ENCODE measurements around the gene CYSRT1. TPM values are rescaled to one million over a fixed set of nuclear protein-coding genes. Genes with fewer than 3 reads are reported as not detected.

The CYSRT1 gene
- total and polyA plus RNA-seq, 2 donors (not counting 1 experiment from before 2014, with no cell fraction given), result 0.19 to 0.66 TPM

GRCh38 chr9:137232101-137232500 lies 7.1 kb downstream of the CYSRT1 start:
- TF ChIP-seq, protein P1, sequence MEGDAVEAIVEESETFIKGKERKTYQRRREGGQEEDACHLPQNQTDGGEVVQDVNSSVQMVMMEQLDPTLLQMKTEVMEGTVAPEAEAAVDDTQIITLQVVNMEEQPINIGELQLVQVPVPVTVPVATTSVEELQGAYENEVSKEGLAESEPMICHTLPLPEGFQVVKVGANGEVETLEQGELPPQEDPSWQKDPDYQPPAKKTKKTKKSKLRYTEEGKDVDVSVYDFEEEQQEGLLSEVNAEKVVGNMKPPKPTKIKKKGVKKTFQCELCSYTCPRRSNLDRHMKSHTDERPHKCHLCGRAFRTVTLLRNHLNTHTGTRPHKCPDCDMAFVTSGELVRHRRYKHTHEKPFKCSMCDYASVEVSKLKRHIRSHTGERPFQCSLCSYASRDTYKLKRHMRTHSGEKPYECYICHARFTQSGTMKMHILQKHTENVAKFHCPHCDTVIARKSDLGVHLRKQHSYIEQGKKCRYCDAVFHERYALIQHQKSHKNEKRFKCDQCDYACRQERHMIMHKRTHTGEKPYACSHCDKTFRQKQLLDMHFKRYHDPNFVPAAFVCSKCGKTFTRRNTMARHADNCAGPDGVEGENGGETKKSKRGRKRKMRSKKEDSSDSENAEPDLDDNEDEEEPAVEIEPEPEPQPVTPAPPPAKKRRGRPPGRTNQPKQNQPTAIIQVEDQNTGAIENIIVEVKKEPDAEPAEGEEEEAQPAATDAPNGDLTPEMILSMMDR (conservative IDR thresholded peaks at IDR 0.05 in 1 of 2, IDR thresholded peaks at IDR 0.05 in 1 of 2; ENCODE audit: low read depth in 1 of 2, low read length in 2 of 2), result no peak
- TF ChIP-seq EZH2 (IDR thresholded peaks at IDR 0.05; ENCODE audit: low read length, missing control alignments), result no peak
- Histone ChIP-seq H3K27me3 (ENCODE audit: control insufficient read depth, insufficient read depth, low read length) (no peaks in the 10 kb centered on the region), H2AFZ (ENCODE audit: low read length) (no peak overlapping the region), H3K4me3 (replicated peaks in 1 of 4; ENCODE audit: control extremely low read depth in 1 of 4, insufficient read depth in 1 of 4, low read depth in 3 of 4, low read length in 4 of 4) (no peak overlapping the region), H3K4me2 (ENCODE audit: extremely low read depth, insufficient read depth, low read length) (no peak overlapping the region), H3K36me3 (ENCODE audit: control insufficient read depth, insufficient read depth, low read length) (no peaks in the 10 kb centered on the region), H3K79me2 (ENCODE audit: control insufficient read depth, insufficient read depth, low read length) (no peaks in the 10 kb centered on the region), H3K4me1 (ENCODE audit: control insufficient read depth, extremely low read depth, insufficient read depth, low read length) (no peaks in the 10 kb centered on the region), H3K9ac (ENCODE audit: insufficient read depth, low read length) (no peak overlapping the region), H4K20me1 (ENCODE audit: control insufficient read depth, extremely low read depth, insufficient read depth, low read length) (no peaks in the 10 kb centered on the region), H3K27ac (ENCODE audit: insufficient read depth, low read length) (no peak overlapping the region), H3K9me3 (ENCODE audit: control insufficient read depth, insufficient read depth, low read depth, low read length) (no peaks in the 10 kb centered on the region)
- no peak for DNase-seq (ENCODE audit: low read depth in 2 of 2)

DNA sequence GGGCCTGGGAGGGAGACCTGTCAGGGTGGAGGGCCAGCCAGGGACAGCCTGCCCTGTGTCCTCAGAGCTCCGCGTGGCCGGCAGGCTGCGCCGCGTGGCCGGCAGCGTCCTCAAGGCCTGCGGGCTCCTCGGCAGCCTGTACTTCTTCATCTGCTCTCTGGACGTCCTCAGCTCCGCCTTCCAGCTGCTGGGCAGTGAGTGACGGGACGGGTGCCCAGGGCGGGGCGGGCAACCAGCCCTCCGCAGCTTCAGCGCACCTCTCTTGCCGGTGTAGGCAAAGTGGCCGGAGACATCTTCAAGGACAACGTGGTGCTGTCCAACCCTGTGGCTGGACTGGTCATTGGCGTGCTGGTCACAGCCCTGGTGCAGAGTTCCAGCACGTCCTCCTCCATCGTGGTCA lies 7.5 kb downstream of the CYSRT1 start:
- H4K20me1 ChIP-seq (ENCODE audit: control insufficient read depth, extremely low read depth, insufficient read depth, low read length), result no peaks in the 10 kb centered on the region
- no peak overlapping the region for H3K4me3 ChIP-seq (replicated peaks in 1 of 4; ENCODE audit: control extremely low read depth in 1 of 4, insufficient read depth in 1 of 4, low read depth in 3 of 4, low read length in 4 of 4)
- H3K27ac ChIP-seq (ENCODE audit: insufficient read depth, low read length), result no peak overlapping the region
- H3K79me2 ChIP-seq (ENCODE audit: control insufficient read depth, insufficient read depth, low read length), result no peaks in the 10 kb centered on the region
- H3K36me3 ChIP-seq (ENCODE audit: control insufficient read depth, insufficient read depth, low read length), result no peaks in the 10 kb centered on the region
- H3K9me3 ChIP-seq (ENCODE audit: control insufficient read depth, insufficient read depth, low read depth, low read length), result no peaks in the 10 kb centered on the region
- H3K4me2 ChIP-seq (ENCODE audit: extremely low read depth, insufficient read depth, low read length), result no peak overlapping the region
- no peak for DNase-seq (ENCODE audit: low read depth in 2 of 2)
- TF ChIP-seq, protein P1 (conservative IDR thresholded peaks at IDR 0.05 in 1 of 2, IDR thresholded peaks at IDR 0.05 in 1 of 2; ENCODE audit: low read depth in 1 of 2, low read length in 2 of 2), result no peak
- no peak for TF ChIP-seq EZH2 (IDR thresholded peaks at IDR 0.05; ENCODE audit: low read length, missing control alignments)
- H3K27me3 ChIP-seq (ENCODE audit: control insufficient read depth, insufficient read depth, low read length), result no peaks in the 10 kb centered on the region
- no peak overlapping the region for H2AFZ ChIP-seq (ENCODE audit: low read length)
- H3K9ac ChIP-seq (ENCODE audit: insufficient read depth, low read length), result no peak overlapping the region
- no peaks in the 10 kb centered on the region for H3K4me1 ChIP-seq (ENCODE audit: control insufficient read depth, extremely low read depth, insufficient read depth, low read length)

DNA sequence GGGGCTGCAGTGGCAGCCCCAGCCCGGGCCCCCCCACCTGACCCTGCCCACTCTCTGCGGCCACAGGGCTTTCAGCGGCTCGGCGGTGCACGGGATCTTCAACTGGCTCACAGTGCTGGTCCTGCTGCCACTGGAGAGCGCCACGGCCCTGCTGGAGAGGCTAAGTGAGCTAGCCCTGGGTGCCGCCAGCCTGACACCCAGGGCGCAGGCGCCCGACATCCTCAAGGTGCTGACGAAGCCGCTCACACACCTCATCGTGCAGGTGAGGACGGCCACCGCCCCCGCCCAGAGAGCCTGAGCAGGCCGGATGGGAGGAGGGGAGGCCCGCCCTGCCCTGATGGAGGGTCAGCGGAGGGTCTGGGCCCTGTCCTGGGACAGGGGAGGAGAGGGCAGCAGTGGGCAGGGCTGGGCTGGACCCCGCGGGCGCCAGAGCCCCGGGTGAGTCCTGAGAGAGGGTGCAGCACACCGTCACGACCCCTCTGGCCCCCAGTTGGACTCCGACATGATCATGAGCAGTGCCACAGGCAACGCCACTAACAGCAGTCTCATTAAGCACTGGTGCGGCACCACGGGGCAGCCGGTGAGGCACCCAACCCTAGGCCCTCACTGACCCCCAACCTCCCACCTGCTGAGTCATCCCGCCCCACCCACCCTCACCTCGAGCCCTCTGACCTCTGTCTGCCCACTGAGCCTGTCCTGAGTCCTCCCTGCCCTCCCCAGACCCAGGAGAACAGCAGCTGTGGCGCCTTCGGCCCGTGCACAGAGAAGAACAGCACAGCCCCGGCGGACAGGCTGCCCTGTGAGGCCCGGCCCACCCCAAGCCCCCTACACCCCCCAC lies 8.4 kb downstream of the CYSRT1 start:
- H3K27me3 ChIP-seq (ENCODE audit: control insufficient read depth, insufficient read depth, low read length), result no peaks in the 10 kb centered on the region
- TF ChIP-seq, protein P1 (conservative IDR thresholded peaks at IDR 0.05 in 1 of 2, IDR thresholded peaks at IDR 0.05 in 1 of 2; ENCODE audit: low read depth in 1 of 2, low read length in 2 of 2), result no peak
- TF ChIP-seq EZH2 (IDR thresholded peaks at IDR 0.05; ENCODE audit: low read length, missing control alignments), result no peak
- no peak overlapping the region for H3K27ac ChIP-seq (ENCODE audit: insufficient read depth, low read length)
- H3K4me1 ChIP-seq (ENCODE audit: control insufficient read depth, extremely low read depth, insufficient read depth, low read length), result no peaks in the 10 kb centered on the region
- no peaks in the 10 kb centered on the region for H4K20me1 ChIP-seq (ENCODE audit: control insufficient read depth, extremely low read depth, insufficient read depth, low read length)
- no peak overlapping the region for H3K4me2 ChIP-seq (ENCODE audit: extremely low read depth, insufficient read depth, low read length)
- H3K36me3 ChIP-seq (ENCODE audit: control insufficient read depth, insufficient read depth, low read length), result no peaks in the 10 kb centered on the region
- H3K4me3 ChIP-seq (replicated peaks in 1 of 4; ENCODE audit: control extremely low read depth in 1 of 4, insufficient read depth in 1 of 4, low read depth in 3 of 4, low read length in 4 of 4), result no peak overlapping the region
- H2AFZ ChIP-seq (ENCODE audit: low read length), result no peak overlapping the region
- DNase-seq (ENCODE audit: low read depth in 2 of 2), result no peak
- peaks cover 3% of the 10 kb centered on the region for H3K79me2 ChIP-seq (ENCODE audit: control insufficient read depth, insufficient read depth, low read length)
- H3K9me3 ChIP-seq (ENCODE audit: control insufficient read depth, insufficient read depth, low read depth, low read length), result no peaks in the 10 kb centered on the region
- no peak overlapping the region for H3K9ac ChIP-seq (ENCODE audit: insufficient read depth, low read length)

Measured in fibroblast of lung (primary cell).